SH-SY5Y (cell line): Measurements from ENCODE around the gene BEGAIN.

Experiments used
- GATA2 ChIP-seq: IDR thresholded peaks from 2 replicates; pipeline ENCODE4 v1.6.1; 2011; ENCODE audit warnings: mild to moderate bottlenecking, low read depth, low read length
- GATA3 ChIP-seq: IDR thresholded peaks from 2 replicates; pipeline ENCODE4 v1.6.1; 2011; ENCODE audit warnings: low read depth, mild to moderate bottlenecking, low read length, moderate library complexity

DNA sequence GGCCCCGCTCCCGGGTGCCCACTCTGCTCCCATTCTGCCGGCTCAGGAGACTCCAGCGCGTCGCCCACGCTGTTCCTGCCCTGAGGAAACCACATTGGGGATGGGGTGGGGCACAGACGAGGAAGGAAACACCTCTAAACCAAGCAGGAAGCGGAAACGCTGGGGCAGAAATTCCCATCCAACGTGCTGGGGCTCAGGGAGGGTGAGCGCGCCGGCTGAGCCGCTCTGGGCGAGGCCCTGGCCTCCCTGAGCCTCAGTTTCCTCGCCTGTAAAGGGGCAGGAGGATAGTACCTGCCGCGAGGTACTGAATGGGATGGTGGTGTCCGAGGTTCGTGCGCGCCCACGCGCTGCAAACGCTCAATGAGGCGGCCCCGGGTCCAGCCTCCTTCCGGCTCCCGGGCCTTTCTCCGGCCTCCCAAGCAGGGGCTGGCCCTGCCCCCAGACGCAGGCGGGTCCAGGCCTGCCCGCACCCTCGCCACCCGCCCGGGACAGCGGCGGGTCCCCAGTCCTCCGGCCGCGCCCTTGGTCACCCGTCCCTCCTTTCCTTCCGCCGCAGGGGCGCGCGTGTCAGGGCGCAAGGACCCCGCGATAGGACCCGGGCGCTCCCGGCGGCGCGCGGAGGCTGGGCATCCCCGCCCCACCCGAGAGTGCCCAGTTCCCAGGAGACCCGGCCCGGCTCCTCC, 673 bp downstream of the BEGAIN start:
- TF ChIP-seq GATA2 (no peak), GATA3 (no peak)
